CD4-positive, alpha-beta memory T cell (primary cell): ENCODE data around the gene HCAR3. TPM values are rescaled to one million over a fixed set of nuclear protein-coding genes. Genes with fewer than 3 reads are reported as not detected.
"Not testable (repeated sequence)": the region's sequence is repeated elsewhere in the genome, so short reads cannot be mapped to it uniquely, and the experiment has no call there.

Experiments used
- CTCF ChIA-PET: fragments of 350-600 bp; sonication (Branson Sonifier 250); formaldehyde crosslinking; loops from one replicate; lab custom pipeline; 2021; ENCODE audit warnings: inconsistent platforms; ENCODE audit not compliant: partially characterized antibody; lab: Charles Lee
- POLR2A ChIA-PET: fragments of 350-600 bp; sonication (Branson Sonifier 250); formaldehyde crosslinking; loops from one replicate; lab custom pipeline; 2021; ENCODE audit not compliant: partially characterized antibody; lab: Charles Lee
- DNase-seq, 5 donors: peaks; one replicate each; pipeline versions ENCODE4 v3.0.0 to v3.0.0-alpha.2; 2020 to 2022; ENCODE audit warnings: mixed read lengths in 1 of 5
- H3K27ac ChIP-seq: one replicate; pipeline ENCODE4 v1.7.0; 2013; ENCODE audit warnings: low read depth, low read length
- H3K27me3 ChIP-seq: 2 replicates; pipeline ENCODE4 v1.7.0; 2013; ENCODE audit warnings: mild to moderate bottlenecking, low read length, moderate library complexity; ENCODE audit not compliant: insufficient read depth
- H3K36me3 ChIP-seq: 2 replicates; pipeline ENCODE4 v1.7.0; 2013; ENCODE audit warnings: mild to moderate bottlenecking, low read length, moderate library complexity; ENCODE audit not compliant: insufficient read depth
- H3K4me1 ChIP-seq: 2 replicates; pipeline ENCODE4 v1.7.0; 2013; ENCODE audit warnings: mild to moderate bottlenecking, low read length, moderate library complexity; ENCODE audit not compliant: insufficient read depth
- H3K4me3 ChIP-seq, 2 donors: one replicate each; pipeline ENCODE4 v1.7.0; 2013; ENCODE audit warnings: low read length in 2 of 2, mild to moderate bottlenecking in 1 of 2
- H3K9me3 ChIP-seq, 2 donors: one replicate each; pipeline ENCODE4 v1.7.0; 2013; ENCODE audit warnings: low read length in 2 of 2, control low read depth in 1 of 2; ENCODE audit not compliant: control insufficient read depth in 1 of 2
- H3K27ac Mint-ChIP-seq, 7 donors: one replicate each; pipeline ENCODE4 v1.8.0; 2020 to 2021; ENCODE audit warnings: mixed read lengths in 7 of 7, mild to moderate bottlenecking in 6 of 7, inconsistent platforms in 3 of 7, moderate library complexity in 3 of 7
- H3K27me3 Mint-ChIP-seq, 2 donors: one replicate each; pipeline ENCODE4 v1.8.0; 2020 to 2021; ENCODE audit warnings: mixed read lengths in 2 of 2
- H3K36me3 Mint-ChIP-seq, 2 donors: one replicate each; pipeline ENCODE4 v1.8.0; 2020 to 2021; ENCODE audit warnings: mixed read lengths in 2 of 2, inconsistent platforms in 1 of 2, mild to moderate bottlenecking in 1 of 2
- H3K4me1 Mint-ChIP-seq, 4 donors: one replicate each; pipeline ENCODE4 v1.8.0; 2020 to 2021; ENCODE audit warnings: mixed read lengths in 4 of 4, mild to moderate bottlenecking in 1 of 4
- H3K4me3 Mint-ChIP-seq, 8 donors: one replicate each; pipeline ENCODE4 v1.8.0; 2020 to 2021; ENCODE audit warnings: mixed read lengths in 8 of 8, mild to moderate bottlenecking in 7 of 8, moderate library complexity in 6 of 8, inconsistent platforms in 3 of 8
- H3K9me3 Mint-ChIP-seq, 8 donors: one replicate each; pipeline ENCODE4 v1.8.0; 2020 to 2021; ENCODE audit warnings: mixed read lengths in 8 of 8, mild to moderate bottlenecking in 5 of 8, inconsistent platforms in 3 of 8, moderate library complexity in 1 of 8
- intact Hi-C: fragments of 100-400 bp; cut with micrococcal nuclease; formaldehyde crosslinking; loops from one replicate; pipeline ENCODE4 v1.15.1; 2023
- polyA plus RNA-seq, 2 donors: library from polyadenylated mRNA; unstranded; fragments of 300-500 nt; fragmentation: Illumina TruSeq; gene quantifications; one replicate each; pipeline ENCODE4 v1.2.3, GENCODE V29; 2021
- total RNA-seq, 2 experiments: library from RNA; stranded (reverse); gene quantifications; one replicate each; pipeline ENCODE4 v1.2.3, GENCODE V29; 2021

Gene HCAR3
- total and polyA plus RNA-seq, 4 experiments from 2014 or later: not detected

- ChIA-PET POLR2A (interaction anchor here (0.6 kb wide), 1 partner anchor 293 kb away, joined by 3 read pairs; no protein-coding TSS in a partner anchor), CTCF (interaction anchor here (0.6 kb wide), 1 partner anchor 18 kb away, joined by 5 read pairs; no protein-coding TSS in a partner anchor)
- no peak for DNase-seq
- Histone ChIP-seq H3K27me3 (no peaks in the 10 kb centered on the region), H3K9me3 (no peaks in the 10 kb centered on the region), H3K4me3 (no peak overlapping the region), H3K27ac (no peak overlapping the region), H3K36me3 (no peaks in the 10 kb centered on the region), H3K4me1 (no peaks in the 10 kb centered on the region)
- no peak overlapping the region for H3K4me3 Mint-ChIP-seq
- intact Hi-C loops: no loop called here
- no peaks in the 10 kb centered on the region for H3K36me3 Mint-ChIP-seq
- H3K27me3 Mint-ChIP-seq: peaks cover 1% of the 10 kb centered on the region in 2 donors
- peaks cover 0 to 3% (median 2%) of the 10 kb centered on the region in 4 donors for H3K4me1 Mint-ChIP-seq
- H3K9me3 Mint-ChIP-seq: no peaks in the 10 kb centered on the region
- peak overlapping the region in 1 of 7 donors; percentile 57 for H3K27ac Mint-ChIP-seq
These were observed 30.1 kb downstream of the HCAR3 start for GRCh38 chr12:122686538-122686937.

GRCh38 chr12:122684297-122684813 is 32.3 kb downstream of the HCAR3 start:
- H3K9me3 ChIP-seq: no peaks in the 10 kb centered on the region

DNA sequence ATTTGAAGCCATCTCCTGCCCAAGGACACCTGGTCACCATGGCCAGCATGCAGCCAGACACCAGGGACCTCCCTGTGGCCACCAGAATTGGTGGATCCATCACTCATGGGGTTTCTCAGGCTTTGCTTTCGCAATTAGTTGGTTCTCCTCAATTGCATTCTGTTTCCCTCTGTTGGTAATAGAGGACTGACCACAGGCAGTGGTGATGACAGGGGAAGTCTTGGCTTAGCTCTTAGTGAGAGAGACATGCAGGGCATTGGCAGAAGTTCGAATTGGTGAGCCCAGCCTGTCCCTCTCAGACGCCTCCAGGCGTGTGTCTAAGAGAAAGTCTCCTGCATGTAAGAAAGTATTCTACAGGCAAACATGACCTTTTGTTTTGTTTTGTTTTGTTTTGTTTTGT is 34.8 kb downstream of the HCAR3 start:
- H3K9me3 Mint-ChIP-seq: no peaks in the 10 kb centered on the region
- no peak overlapping the region for H3K4me3 Mint-ChIP-seq
- no peaks in the 10 kb centered on the region for H3K4me1 ChIP-seq
- intact Hi-C loops: no loop called here
- H3K4me1 Mint-ChIP-seq: peaks cover 0 to 2% (median 0%) of the 10 kb centered on the region in 4 donors
- H3K27ac ChIP-seq: no peak overlapping the region
- no peaks in the 10 kb centered on the region for H3K36me3 Mint-ChIP-seq
- no peaks in the 10 kb centered on the region for H3K27me3 ChIP-seq
- no peak overlapping the region for H3K4me3 ChIP-seq
- CTCF ChIA-PET: no interaction called here
- peaks cover 1 to 3% of the 10 kb centered on the region in 2 donors for H3K27me3 Mint-ChIP-seq
- no peak overlapping the region for H3K27ac Mint-ChIP-seq
- H3K36me3 ChIP-seq: no peaks in the 10 kb centered on the region
- no peak for DNase-seq
- H3K9me3 ChIP-seq: no peaks in the 10 kb centered on the region
- POLR2A ChIA-PET: no interaction called here

More at GRCh38 chr12:122684297-122684813, 32.3 kb downstream of the HCAR3 start:
- Histone ChIP-seq H3K27ac (no peak overlapping the region), H3K4me1 (no peaks in the 10 kb centered on the region), H3K4me3 (no peak overlapping the region), H3K27me3 (no peaks in the 10 kb centered on the region), H3K36me3 (no peaks in the 10 kb centered on the region)
- POLR2A ChIA-PET: no interaction called here
- intact Hi-C loops: no loop called here
- Mint-ChIP-seq H3K27ac (no peak overlapping the region), H3K27me3 (peaks cover 0 to 1% of the 10 kb centered on the region in 2 donors), H3K4me1 (peaks cover 0 to 2% (median 0%) of the 10 kb centered on the region in 4 donors), H3K36me3 (no peaks in the 10 kb centered on the region), H3K4me3 (no peak overlapping the region), H3K9me3 (no peaks in the 10 kb centered on the region)
- CTCF ChIA-PET: no interaction called here
- no peak for DNase-seq

DNA sequence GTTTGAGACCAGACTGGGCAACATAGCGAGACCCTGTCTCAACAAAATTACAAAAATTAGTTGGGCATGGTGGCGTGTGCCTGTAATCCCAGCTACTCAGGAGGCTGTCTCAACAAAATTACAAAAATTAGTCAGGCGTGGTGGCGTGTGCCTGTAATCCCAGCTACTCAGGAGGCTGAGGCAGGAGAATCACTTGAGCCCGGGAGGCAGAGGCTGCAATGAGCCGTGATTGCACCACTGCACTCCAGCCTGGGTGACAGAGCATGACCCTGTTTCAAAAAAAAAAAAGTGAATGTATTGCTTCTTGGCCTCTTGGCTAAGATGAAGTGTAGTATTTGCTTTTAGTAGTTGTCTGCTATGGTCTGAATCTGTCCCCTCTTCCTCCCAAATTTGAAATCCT is 35.6 kb downstream of the HCAR3 start:
- H3K4me1 ChIP-seq, H3K36me3 ChIP-seq, CTCF ChIA-PET, H3K36me3 Mint-ChIP-seq, H3K9me3 ChIP-seq, H3K4me3 ChIP-seq, H3K27ac Mint-ChIP-seq, H3K27me3 Mint-ChIP-seq, POLR2A ChIA-PET, intact Hi-C loops, H3K9me3 Mint-ChIP-seq, DNase-seq, H3K27ac ChIP-seq, H3K27me3 ChIP-seq, H3K4me1 Mint-ChIP-seq, H3K4me3 Mint-ChIP-seq: not testable (repeated sequence)

DNA sequence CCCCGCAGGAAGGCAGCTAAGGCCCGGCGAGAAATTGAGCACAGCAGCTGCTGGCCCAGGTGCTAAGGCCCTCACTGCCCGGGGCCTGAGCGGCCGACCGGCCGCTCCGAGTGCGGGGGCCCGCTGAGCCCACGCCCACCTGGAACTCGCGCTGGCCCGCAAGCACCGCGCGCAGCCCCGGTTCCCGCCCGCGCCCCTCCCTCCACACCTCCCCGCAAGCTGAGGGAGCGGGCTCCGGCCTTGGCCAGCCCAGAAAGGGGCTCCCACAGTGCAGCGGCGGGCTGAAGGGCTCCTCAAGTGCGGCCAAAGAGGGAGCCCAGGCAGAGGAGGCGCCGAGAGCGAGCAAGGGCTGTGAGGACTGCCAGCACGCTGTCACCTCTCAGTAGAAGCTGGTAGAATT is 39.8 kb downstream of the HCAR3 start:
- H3K4me1 Mint-ChIP-seq, H3K27me3 ChIP-seq, H3K36me3 ChIP-seq, H3K4me3 ChIP-seq, intact Hi-C loops, H3K4me3 Mint-ChIP-seq, H3K27me3 Mint-ChIP-seq, CTCF ChIA-PET, POLR2A ChIA-PET, H3K9me3 Mint-ChIP-seq, H3K4me1 ChIP-seq, H3K9me3 ChIP-seq, H3K27ac ChIP-seq, H3K36me3 Mint-ChIP-seq, H3K27ac Mint-ChIP-seq, DNase-seq: not testable (repeated sequence)

GRCh38 chr12:122676015-122676414 is 40.6 kb downstream of the HCAR3 start:
- H3K4me1 ChIP-seq, DNase-seq, H3K36me3 Mint-ChIP-seq, H3K4me3 Mint-ChIP-seq, H3K9me3 Mint-ChIP-seq, H3K27ac Mint-ChIP-seq, POLR2A ChIA-PET, H3K4me1 Mint-ChIP-seq, CTCF ChIA-PET, intact Hi-C loops, H3K27ac ChIP-seq, H3K9me3 ChIP-seq, H3K27me3 ChIP-seq, H3K4me3 ChIP-seq, H3K27me3 Mint-ChIP-seq, H3K36me3 ChIP-seq: not testable (repeated sequence)

- peaks cover 0 to 3% (median 0%) of the 10 kb centered on the region in 8 donors for H3K9me3 Mint-ChIP-seq
- CTCF ChIA-PET: no interaction called here
These were observed 44.1 kb downstream of the HCAR3 start for GRCh38 chr12:122672515-122672914.

More at GRCh38 chr12:122672515-122672914, 44.1 kb downstream of the HCAR3 start:
- H3K9me3 ChIP-seq: no peaks in the 10 kb centered on the region
- no peak for DNase-seq
- H3K27ac Mint-ChIP-seq: no peak overlapping the region
- H3K36me3 ChIP-seq: no peaks in the 10 kb centered on the region
- H3K4me1 ChIP-seq: no peaks in the 10 kb centered on the region
- no peaks in the 10 kb centered on the region for H3K36me3 Mint-ChIP-seq
- intact Hi-C loops: no loop called here
- H3K27me3 ChIP-seq: no peaks in the 10 kb centered on the region
- H3K27me3 Mint-ChIP-seq: peaks cover 0 to 4% of the 10 kb centered on the region in 2 donors
- no peaks in the 10 kb centered on the region for H3K4me1 Mint-ChIP-seq
- no peak overlapping the region for H3K4me3 ChIP-seq
- POLR2A ChIA-PET: no interaction called here
- no peak overlapping the region for H3K27ac ChIP-seq
- H3K4me3 Mint-ChIP-seq: no peak overlapping the region
